Subcutaneous abdominal adipose tissue (tissue), 5 donors: ENCODE measurements around the gene DAZL.

Source experiments
- H3K27ac ChIP-seq: one replicate; pipeline ENCODE4 v1.7.0; 2013; ENCODE audit warnings: low read depth, mild to moderate bottlenecking, inconsistent platforms, low read length, moderate library complexity
- H3K27me3 ChIP-seq, 5 donors: one replicate each; pipeline ENCODE4 v1.7.0; 2013; ENCODE audit warnings: low read length in 5 of 5, inconsistent platforms in 1 of 5; ENCODE audit not compliant: control insufficient read depth in 5 of 5, insufficient read depth in 4 of 5
- H3K36me3 ChIP-seq, 5 donors: one replicate each; pipeline ENCODE4 v1.7.0; 2013; ENCODE audit warnings: low read length in 5 of 5; ENCODE audit not compliant: control insufficient read depth in 5 of 5, insufficient read depth in 5 of 5
- H3K4me1 ChIP-seq, 5 donors: one replicate each; pipeline ENCODE4 v1.7.0; 2013; ENCODE audit warnings: low read length in 5 of 5, mild to moderate bottlenecking in 3 of 5, moderate library complexity in 1 of 5; ENCODE audit not compliant: control insufficient read depth in 5 of 5, insufficient read depth in 5 of 5
- H3K4me3 ChIP-seq, 5 donors: one replicate each; pipeline ENCODE4 v1.7.0; 2013; ENCODE audit warnings: low read length in 5 of 5, low read depth in 1 of 5
- H3K9ac ChIP-seq, 5 donors: one replicate each; pipeline ENCODE4 v1.7.0; 2013; ENCODE audit warnings: low read length in 5 of 5, mild to moderate bottlenecking in 4 of 5, moderate library complexity in 3 of 5
- H3K9me3 ChIP-seq, 5 donors: one replicate each; pipeline ENCODE4 v1.7.0; 2013; ENCODE audit warnings: low read length in 5 of 5; ENCODE audit not compliant: control insufficient read depth in 5 of 5
- donor health status: healthy.
- donor health status: healthy.
- donor health status: healthy.
- donor health status: healthy.
- donor health status: healthy.

DAZL gene

DNA sequence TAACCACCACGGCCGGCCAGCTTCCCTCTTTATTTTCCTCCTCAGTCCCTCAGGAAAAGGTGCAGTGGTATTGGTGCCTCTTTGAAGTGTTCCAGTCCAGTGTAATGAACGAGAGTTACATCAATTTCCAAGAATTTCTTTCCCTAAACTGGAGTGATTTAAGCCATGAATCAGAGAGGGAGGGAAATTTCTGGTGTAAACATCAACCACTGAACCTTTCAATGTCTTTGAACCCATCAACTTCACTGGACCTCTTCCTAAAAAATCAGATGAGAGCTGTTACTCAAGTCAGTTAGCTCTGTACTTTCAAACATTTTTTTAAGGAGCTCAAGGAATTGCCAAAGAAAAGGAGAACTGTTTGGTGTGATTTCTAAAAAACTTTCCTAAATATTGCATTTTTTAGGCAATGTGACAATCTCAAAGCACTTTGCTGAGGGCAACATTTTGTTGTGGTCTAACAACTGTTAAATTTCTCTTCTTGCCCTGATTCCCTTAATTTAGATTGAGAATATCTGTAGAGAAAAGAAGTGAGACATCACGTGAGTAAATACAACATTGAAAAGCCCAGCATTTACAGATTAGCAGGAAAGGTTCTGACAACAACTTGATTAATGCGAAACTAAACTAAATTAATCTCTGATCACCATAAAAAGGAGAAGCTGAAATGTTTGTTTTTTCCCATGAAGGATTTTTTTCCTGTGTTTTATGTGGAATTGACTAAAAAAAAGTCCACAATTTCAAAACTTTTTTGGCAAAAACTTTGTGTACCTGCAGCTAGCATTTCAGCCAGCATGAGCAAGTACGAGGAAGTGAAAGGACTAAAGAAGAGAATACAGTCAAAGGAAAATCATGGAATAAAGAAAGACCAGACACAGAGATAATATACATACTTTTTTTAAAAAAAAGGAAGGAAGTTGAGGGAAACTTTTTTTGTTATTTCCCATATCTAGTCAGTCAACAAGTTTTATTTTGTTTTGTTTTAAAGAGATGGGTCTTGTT lies 9.1 kb upstream of the DAZL start:
- H3K4me1 ChIP-seq, result peaks cover 0 to 16% (median 0%) of the 10 kb centered on the region in 5 donors

DNA sequence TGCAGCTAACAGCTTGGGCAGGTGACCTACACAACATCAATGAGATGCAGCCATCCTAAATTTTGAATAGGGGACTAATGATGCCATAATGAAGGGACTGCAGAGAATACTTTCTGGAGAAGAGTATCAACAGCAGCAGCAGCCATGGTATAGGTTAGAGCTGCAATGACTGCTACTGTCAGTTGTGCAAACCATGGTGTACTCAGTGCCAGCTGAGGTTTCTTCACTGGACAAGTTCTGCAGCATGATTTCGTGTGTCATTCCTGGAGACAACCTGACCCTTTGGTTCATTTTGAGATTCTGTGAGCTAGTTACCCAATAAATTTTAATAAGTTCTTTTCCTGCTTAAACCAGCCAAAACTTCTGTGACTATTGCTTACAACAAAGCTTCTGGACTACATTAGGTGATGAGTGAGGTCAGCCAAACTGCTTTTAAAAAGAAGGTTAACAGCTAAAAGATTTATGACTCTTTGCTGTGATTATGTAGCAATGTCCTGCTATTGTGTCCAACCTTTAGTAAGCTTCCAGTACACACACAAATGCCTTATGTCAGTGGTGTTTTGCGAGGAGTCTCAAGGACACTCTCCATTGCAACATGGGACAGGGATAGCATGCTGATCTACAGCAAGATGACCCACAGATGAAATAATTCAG lies 4.8 kb upstream of the DAZL start:
- Histone ChIP-seq H3K9ac (no peak overlapping the region), H3K36me3 (no peaks in the 10 kb centered on the region), H3K27me3 (no peaks in the 10 kb centered on the region), H3K4me1 (peaks cover 0 to 16% (median 0%) of the 10 kb centered on the region in 5 donors), H3K4me3 (no peak overlapping the region), H3K27ac (no peak overlapping the region), H3K9me3 (no peaks in the 10 kb centered on the region)

More for the DNA sequence above, 9.1 kb upstream of the DAZL start:
- Histone ChIP-seq H3K4me3 (no peak overlapping the region), H3K27ac (no peak overlapping the region), H3K36me3 (no peaks in the 10 kb centered on the region), H3K27me3 (no peaks in the 10 kb centered on the region), H3K9ac (no peak overlapping the region), H3K9me3 (no peaks in the 10 kb centered on the region)

DNA sequence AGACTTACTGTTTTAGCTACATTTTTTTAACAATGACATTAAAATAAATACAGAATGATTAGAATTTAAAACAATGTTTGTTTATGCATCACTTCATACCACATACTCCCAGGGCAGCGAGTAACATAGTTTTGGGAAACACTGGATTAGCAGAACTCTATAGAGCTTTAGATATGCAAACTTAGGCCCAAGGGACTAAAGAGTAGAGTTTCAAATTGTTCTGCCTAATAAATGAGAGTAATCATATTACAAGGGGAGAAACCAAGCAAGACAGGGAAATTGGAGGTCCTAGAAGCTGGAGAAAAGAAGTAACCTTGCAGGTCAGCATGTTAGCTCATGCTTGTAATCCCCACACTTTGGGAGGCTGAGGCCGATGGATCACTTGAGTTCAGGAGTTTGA lies 3.6 kb upstream of the DAZL start:
- H3K9me3 ChIP-seq, result peaks cover 0 to 2% (median 0%) of the 10 kb centered on the region in 5 donors
- no peak overlapping the region for H3K27ac ChIP-seq
- H3K27me3 ChIP-seq, result no peaks in the 10 kb centered on the region
- H3K4me1 ChIP-seq, result peaks cover 0 to 10% (median 0%) of the 10 kb centered on the region in 5 donors
- no peak overlapping the region for H3K9ac ChIP-seq
- H3K4me3 ChIP-seq, result no peak overlapping the region
- H3K36me3 ChIP-seq, result no peaks in the 10 kb centered on the region

DNA sequence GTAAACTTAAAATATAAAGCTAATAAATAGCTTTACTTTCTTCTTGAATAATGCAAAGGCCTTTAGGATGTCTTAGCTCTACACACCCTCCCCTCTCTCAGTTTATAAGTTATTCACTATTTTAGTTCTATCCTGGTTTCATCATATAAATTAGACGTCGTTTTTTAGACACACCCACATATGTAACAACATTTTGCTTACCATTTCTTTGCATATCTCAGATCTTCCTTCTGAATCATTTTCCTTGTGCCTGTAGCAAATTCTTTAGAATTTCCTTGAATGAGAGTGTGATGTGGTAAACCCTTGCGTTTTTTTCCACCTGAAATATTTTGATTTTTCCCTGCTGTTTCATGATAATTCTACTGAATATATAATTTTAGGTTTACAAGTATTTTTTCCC lies 2.5 kb upstream of the DAZL start:
- no peak overlapping the region for H3K4me3 ChIP-seq
- no peaks in the 10 kb centered on the region for H3K36me3 ChIP-seq
- H3K27ac ChIP-seq, result no peak overlapping the region
- peaks cover 0 to 2% (median 0%) of the 10 kb centered on the region in 5 donors for H3K9me3 ChIP-seq
- H3K4me1 ChIP-seq, result peaks cover 0 to 10% (median 0%) of the 10 kb centered on the region in 5 donors
- H3K9ac ChIP-seq, result no peak overlapping the region
- no peaks in the 10 kb centered on the region for H3K27me3 ChIP-seq

DNA sequence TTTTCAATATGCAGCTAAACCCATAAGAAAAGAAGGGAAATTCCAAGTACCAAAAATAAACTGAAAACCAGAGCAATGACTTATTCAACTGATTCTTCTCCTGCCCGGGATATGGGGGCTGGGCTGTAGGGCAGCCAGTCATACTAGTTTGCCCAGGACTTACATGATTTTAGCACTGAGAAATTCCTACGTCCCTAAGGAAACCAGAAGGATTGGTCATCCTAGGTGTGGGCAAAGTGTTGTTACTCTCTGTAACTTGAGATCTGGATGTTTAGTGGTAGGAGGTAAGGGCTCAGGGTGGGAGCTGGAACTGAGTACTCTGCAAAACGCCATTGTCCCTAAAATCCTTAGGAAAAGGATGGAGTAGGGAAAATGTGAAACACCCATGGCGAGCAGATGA lies 1.2 kb upstream of the DAZL start:
- Histone ChIP-seq H3K4me1 (peaks cover 0 to 10% (median 0%) of the 10 kb centered on the region in 5 donors), H3K9me3 (peaks cover 0 to 2% (median 0%) of the 10 kb centered on the region in 5 donors), H3K9ac (no peak overlapping the region), H3K4me3 (no peak overlapping the region), H3K36me3 (no peaks in the 10 kb centered on the region), H3K27me3 (no peaks in the 10 kb centered on the region), H3K27ac (no peak overlapping the region)

DNA sequence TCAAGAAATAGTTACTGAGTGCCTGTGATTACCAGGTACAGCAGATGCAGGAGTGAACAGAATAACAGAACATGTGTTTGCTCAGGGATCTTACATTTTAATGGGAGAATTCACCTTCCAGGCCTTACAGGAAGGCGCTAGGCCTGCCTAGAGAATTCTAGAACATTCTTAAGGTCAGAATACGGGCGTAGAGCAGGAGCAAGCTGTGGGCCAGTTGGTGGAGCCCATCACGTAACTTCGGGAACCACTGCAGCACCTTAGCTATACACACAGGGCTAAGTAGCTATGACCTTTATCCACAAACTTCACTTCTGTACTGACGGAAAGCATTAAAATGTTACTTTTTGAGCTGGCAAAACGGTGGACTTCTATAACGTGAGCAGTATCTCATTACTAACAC lies 743 bp upstream of the DAZL start:
- Histone ChIP-seq H3K4me3 (no peak overlapping the region), H3K27me3 (no peaks in the 10 kb centered on the region), H3K9ac (no peak overlapping the region), H3K4me1 (peaks cover 0 to 10% (median 2%) of the 10 kb centered on the region in 5 donors), H3K9me3 (peaks cover 0 to 2% (median 0%) of the 10 kb centered on the region in 5 donors), H3K27ac (no peak overlapping the region), H3K36me3 (no peaks in the 10 kb centered on the region)

DNA sequence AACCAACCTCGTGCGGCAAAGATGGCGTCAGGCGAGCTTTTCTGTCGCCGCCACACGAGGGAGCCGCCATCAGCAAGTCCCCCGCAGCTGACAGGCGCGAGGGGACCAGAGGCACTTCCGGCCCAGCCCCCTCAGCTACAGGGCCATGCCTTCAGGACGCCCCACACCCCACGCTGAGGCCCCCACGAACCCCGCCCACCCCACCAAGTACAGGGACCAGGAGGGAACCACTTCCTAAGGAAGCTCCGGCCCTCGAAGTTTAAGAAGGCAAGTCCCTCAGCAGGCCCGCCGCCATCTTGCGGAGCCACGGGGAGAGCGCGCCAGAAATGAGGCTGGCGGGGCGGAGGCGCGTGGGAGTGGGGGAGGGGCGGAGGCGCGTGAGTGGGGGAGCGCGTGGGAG lies 790 bp downstream of the DAZL start:
- Histone ChIP-seq H3K9ac (no peak overlapping the region), H3K27me3 (no peaks in the 10 kb centered on the region), H3K27ac (no peak overlapping the region), H3K36me3 (no peaks in the 10 kb centered on the region), H3K9me3 (peaks cover 0 to 2% (median 0%) of the 10 kb centered on the region in 5 donors), H3K4me1 (peaks cover 0 to 8% (median 0%) of the 10 kb centered on the region in 5 donors), H3K4me3 (no peak overlapping the region)

DNA sequence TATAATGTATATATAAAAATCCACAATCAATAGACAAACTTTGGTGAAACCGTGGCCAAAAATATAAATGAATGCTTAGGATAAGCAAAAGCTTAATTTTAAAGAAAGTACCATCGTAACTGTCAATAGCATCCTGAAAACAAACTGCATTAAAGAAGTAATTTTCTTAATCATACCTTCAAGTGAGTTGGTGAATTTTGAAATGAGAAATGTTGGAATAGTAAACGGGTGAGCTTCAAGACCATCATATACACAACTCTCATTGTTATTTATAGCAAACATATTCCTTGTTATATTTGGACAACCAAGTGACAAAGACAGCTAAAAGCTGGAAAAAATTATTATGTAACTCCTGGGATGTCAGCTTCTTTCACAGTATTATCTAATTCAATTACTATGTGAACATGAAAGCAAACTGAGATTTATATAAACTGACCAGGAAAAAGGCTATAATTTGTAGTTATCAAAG lies 3.7 kb downstream of the DAZL start:
- H3K36me3 ChIP-seq, result no peaks in the 10 kb centered on the region
- H3K27me3 ChIP-seq, result no peaks in the 10 kb centered on the region
- H3K27ac ChIP-seq, result no peak overlapping the region
- peaks cover 0 to 2% (median 0%) of the 10 kb centered on the region in 5 donors for H3K9me3 ChIP-seq
- no peak overlapping the region for H3K9ac ChIP-seq
- H3K4me1 ChIP-seq, result peaks cover 0 to 8% (median 0%) of the 10 kb centered on the region in 5 donors
- H3K4me3 ChIP-seq, result peak overlapping the region in 2 of 5 donors; percentile 8 to 29

DNA sequence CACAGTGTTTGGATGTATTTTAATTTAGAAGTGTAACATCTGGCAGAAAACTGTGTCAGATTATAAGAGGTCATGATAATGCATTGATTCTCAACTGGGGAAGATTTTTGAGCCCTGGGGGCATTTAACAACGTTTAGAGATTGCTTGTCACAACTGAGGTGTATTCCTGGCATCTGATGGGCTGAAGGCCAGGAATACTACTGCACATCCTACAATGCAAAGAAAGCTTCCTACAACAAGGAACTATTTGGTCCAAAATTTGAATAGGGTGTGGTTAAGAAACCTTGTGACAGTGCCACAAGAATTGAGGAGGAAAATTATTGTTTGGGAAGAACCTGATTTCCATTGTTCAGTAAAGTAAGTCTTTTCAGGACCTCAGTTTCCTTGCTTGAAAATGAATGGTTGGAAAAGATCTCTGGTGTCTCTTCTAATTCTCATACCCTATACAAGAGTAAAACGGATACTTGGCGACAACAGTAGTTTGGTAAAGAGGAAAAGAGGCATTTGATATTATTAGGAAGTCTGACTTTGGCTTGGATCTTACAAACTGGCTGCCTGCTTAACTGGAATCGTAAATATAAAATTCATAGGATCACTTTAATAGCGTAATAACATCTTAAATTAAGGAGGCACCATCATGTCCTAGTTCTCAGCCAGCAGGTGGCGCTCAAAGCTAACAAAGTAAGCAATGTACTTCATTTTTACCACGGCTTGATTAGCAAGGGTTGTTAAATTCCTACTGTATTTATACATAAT lies 4.3 kb downstream of the DAZL start:
- no peaks in the 10 kb centered on the region for H3K27me3 ChIP-seq
- peak overlapping the region in 2 of 5 donors; percentile 8 to 29 for H3K4me3 ChIP-seq
- H3K4me1 ChIP-seq, result peaks cover 0 to 8% (median 0%) of the 10 kb centered on the region in 5 donors
- no peaks in the 10 kb centered on the region for H3K36me3 ChIP-seq
- H3K9me3 ChIP-seq, result peaks cover 0 to 2% (median 0%) of the 10 kb centered on the region in 5 donors
- no peak overlapping the region for H3K9ac ChIP-seq
- no peak overlapping the region for H3K27ac ChIP-seq
